LNCaP clone FGC (cell line): ENCODE results near the gene MYH6.

Source experiments
- DNase-seq: peaks from one replicate; pipeline ENCODE4 v3.0.0-alpha.2; 2011; ENCODE audit warnings: low read depth
- H3K4me3 ChIP-seq: 2 replicates; pipeline ENCODE4 v1.5.1; 2011; ENCODE audit warnings: mild to moderate bottlenecking, low read depth, low read length, control low read depth
- TF ChIP-seq, protein P1 (sequence below): IDR thresholded peaks from 2 replicates; pipeline ENCODE4 v1.5.1; 2012; ENCODE audit warnings: mild to moderate bottlenecking; ENCODE audit not compliant: control insufficient read depth, insufficient read depth; ENCODE audit errors: extremely low read depth

MYH6 gene

DNA sequence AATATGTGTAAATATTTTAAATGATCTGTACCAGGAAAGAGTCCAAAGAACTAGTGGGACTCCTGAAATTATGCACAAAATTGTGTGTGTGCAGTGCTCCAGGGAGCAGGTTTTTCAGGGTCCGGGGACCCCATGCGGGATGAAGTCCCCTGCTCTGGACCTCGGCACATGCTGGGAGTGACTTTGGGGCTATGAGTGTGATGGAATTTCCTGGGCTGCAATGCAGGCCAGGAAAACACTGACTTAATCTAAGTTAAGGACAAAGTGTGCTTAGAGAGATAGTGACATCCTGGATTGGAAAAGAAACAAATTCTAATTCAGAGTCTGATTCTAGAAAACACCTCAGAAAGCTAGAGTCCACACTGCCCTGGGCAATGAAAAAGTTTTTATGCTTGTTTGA lies 6.2 kb upstream of the MYH6 start:
- DNase-seq = no peak
- TF ChIP-seq, protein P1, sequence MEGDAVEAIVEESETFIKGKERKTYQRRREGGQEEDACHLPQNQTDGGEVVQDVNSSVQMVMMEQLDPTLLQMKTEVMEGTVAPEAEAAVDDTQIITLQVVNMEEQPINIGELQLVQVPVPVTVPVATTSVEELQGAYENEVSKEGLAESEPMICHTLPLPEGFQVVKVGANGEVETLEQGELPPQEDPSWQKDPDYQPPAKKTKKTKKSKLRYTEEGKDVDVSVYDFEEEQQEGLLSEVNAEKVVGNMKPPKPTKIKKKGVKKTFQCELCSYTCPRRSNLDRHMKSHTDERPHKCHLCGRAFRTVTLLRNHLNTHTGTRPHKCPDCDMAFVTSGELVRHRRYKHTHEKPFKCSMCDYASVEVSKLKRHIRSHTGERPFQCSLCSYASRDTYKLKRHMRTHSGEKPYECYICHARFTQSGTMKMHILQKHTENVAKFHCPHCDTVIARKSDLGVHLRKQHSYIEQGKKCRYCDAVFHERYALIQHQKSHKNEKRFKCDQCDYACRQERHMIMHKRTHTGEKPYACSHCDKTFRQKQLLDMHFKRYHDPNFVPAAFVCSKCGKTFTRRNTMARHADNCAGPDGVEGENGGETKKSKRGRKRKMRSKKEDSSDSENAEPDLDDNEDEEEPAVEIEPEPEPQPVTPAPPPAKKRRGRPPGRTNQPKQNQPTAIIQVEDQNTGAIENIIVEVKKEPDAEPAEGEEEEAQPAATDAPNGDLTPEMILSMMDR = no peak
- H3K4me3 ChIP-seq = no peak overlapping the region

GRCh38 chr14:23413681-23414080 lies 5.6 kb upstream of the MYH6 start:
- H3K4me3 ChIP-seq = no peak overlapping the region
- TF ChIP-seq, protein P1 = no peak
- no peak for DNase-seq

- TF ChIP-seq, protein P1 = no peak
- H3K4me3 ChIP-seq = no peak overlapping the region
- no peak for DNase-seq
Observed at GRCh38 chr14:23411563-23412525, 3.8 kb upstream of the MYH6 start.

DNA sequence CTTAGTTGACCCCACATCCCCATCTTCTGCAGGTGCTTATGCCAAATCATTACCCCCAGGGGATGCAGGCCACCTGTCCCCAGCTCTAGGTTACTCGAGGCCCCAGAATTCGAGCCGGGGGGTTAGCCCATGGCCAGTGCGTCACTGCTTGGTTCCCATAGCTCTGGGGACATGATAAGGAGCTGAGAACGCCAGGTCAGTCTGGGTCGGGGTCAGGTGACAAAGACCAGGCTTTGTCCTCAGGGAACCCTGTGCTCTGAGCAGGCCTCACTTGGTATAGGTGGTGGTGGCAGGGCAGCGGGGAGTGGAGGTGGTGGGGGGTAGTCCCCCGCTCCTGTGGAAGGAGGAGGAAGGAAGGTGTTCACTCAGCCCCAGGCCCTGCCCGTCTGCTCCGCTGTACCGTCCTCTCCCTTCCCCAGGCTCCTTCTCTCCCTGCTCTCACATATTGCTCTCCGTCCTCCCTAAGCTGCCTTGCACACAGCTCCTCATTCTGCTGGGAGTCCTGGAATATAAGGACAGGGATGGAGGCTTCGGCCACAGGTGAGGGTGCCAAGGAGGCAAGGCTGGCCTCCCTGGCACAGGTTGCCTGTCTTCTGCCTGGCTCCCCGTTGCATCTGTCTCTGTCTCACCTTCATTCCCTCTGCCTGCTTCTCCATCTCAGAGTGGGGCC lies 2.0 kb upstream of the MYH6 start:
- DNase-seq = no peak
- TF ChIP-seq, protein P1 = no peak
- H3K4me3 ChIP-seq = no peak overlapping the region

DNA sequence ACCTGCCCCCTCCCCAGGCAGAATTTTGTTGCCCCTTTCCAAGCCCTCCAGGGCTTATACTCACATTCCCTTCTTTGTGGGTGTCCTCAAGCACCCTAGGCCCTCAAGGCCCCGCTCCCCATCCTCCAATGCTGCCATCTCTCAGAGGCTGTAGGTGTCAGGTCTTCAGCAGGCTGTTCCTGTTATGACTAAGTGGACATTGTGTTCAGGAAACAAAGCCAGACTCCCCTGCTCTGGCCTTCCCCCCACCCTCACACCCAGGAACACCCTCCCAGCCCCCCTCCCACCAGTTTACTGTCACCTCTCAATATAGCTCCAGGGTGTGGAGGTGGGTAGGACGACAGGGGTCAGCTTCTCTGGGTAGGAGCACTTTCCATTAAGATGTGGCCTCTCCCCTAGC lies 1.4 kb upstream of the MYH6 start:
- TF ChIP-seq, protein P1 = no peak

DNA sequence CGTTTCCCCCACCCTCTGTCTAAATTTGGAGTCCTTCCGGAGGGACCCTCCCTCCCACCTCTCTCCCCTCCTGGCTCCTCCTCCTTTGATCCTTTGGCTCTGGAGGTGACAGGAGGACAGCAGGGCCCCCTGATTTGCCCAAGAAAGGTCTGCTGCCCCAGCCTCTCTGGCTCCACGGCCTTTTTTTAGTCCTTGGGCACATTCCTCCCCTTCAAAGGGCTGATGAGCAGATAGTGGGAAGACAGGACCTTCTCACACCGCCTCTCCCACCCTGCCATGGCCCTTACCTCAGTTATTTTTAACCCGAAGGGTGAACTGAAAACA lies 196 bp upstream of the MYH6 start:
- TF ChIP-seq, protein P1 = no peak
- no peak overlapping the region for H3K4me3 ChIP-seq
- no peak for DNase-seq

More for the DNA sequence above, 1.4 kb upstream of the MYH6 start:
- DNase-seq = no peak
- no peak overlapping the region for H3K4me3 ChIP-seq
